HG02852 (cell line): ENCODE data around the gene ZNF749.
"Not testable (repeated sequence)": the region's sequence is repeated elsewhere in the genome, so short reads cannot be mapped to it uniquely, and the experiment has no call there.

Source experiments
- ATAC-seq: cut with Tn5 transposase; IDR thresholded peaks from one replicate; pipeline ENCODE4 v1.9.1; 2021; ENCODE audit warnings: mild to moderate bottlenecking, moderate library complexity; ENCODE audit not compliant: unreplicated experiment

Gene ZNF749

GRCh38 chr19:57465680-57466381 is 30.7 kb downstream of the ZNF749 start:
- no peak for ATAC-seq

GRCh38 chr19:57466489-57466888 is 31.4 kb downstream of the ZNF749 start:
- ATAC-seq = no peak

- no peak for ATAC-seq
Measured at GRCh38 chr19:57473646-57474045, 38.5 kb downstream of the ZNF749 start.

GRCh38 chr19:57477191-57478008 is 42.3 kb downstream of the ZNF749 start, which contains the start of gene ZNF772:
Gene ZNF772, minus strand, starts transcription at chr19:57477566. Its CDS starts 257 bp downstream, at chr19:57477309.
- peak; percentile 97 for ATAC-seq

- peak; percentile 97 for ATAC-seq
Measured at GRCh38 chr19:57487477-57488298, 52.6 kb downstream of the ZNF749 start, which contains the start of gene ZNF419. Gene ZNF419, plus strand, starts transcription at chr19:57487750. Its CDS starts 201 bp downstream, at chr19:57487951.

GRCh38 chr19:57488299-57488644 is 53.1 kb downstream of the ZNF749 start:
- ATAC-seq = not testable (repeated sequence)
